ENCODE data around the gene GAB2. TPM values are rescaled to one million over a fixed set of nuclear protein-coding genes. Genes with fewer than 3 reads are reported as not detected.

The GAB2 gene
- total and polyA plus RNA-seq, 2 of the 4 experiments (the other 2 are of a cell fraction) = 3.3 to 5.9 TPM

DNA sequence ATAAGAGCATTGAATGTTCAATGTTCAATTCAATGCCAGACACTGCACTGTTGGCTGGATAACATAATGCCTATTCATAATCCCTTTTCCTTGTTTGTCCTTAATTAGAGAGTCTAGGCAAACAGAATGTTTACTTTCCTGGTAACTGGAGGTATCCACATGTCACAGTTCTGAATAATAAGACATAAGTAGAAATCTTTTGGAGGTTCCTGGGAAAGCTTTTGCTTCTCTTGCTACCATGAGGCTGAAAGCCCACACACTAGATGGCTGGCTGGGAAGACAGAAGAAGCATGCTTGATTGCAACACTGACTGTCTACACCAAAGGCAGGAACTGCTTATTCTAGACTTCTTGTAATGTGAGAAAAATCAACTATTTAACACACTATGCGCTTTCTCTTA, 79.5 kb downstream of the GAB2 start:
- no peak overlapping the region for H3K14ac ChIP-seq (replicated peaks; ENCODE audit: low read depth, low read length)
- no peak overlapping the region for H2AK9ac ChIP-seq (replicated peaks; ENCODE audit: low read depth, low read length, poor library complexity)
- WGBS, 2 experiments (ENCODE audit: extremely low coverage in 2 of 2, insufficient read length in 1 of 2) = no CpG with 5 or more reads among the region's 1 CpG
- H3K79me1 ChIP-seq (ENCODE audit: low read depth in 1 of 2, low read length in 2 of 2) = peaks cover 3 to 4% of the 10 kb centered on the region in 2 experiments; a peak in 1 of 4 replicates
- intact Hi-C loops (cut with micrococcal nuclease) (no loop called here), dilution Hi-C loops (cut with HindIII; ENCODE audit: low sequenced_read_pairs, unreplicated experiment) (no loop called here), in situ Hi-C loops (cut with MboI; ENCODE audit: low sequenced_read_pairs) (no loop called here)
- no peak overlapping the region for H4K91ac ChIP-seq (ENCODE audit: insufficient read depth, low read depth, low read length)
- no peak overlapping the region for H3K18ac ChIP-seq (ENCODE audit: low read depth, low read length)
- TF ChIP-seq MAZ (IDR thresholded peaks at IDR 0.05; ENCODE audit: borderline replicate concordance, low read depth, low read length) = no peak
- TF ChIP-seq RAD21 (IDR thresholded peaks at IDR 0.05; ENCODE audit: low read length) = no peak
- TF ChIP-seq CTCF (conservative IDR thresholded peaks at IDR 0.05; ENCODE audit: low read depth, low read length) = no peak
- H3K9ac ChIP-seq (ENCODE audit: low read depth, low read length) = no peak overlapping the region
- H3K4me2 ChIP-seq (ENCODE audit: low read depth, low read length) = no peak overlapping the region
- H2BK20ac ChIP-seq (ENCODE audit: low read depth, low read length) = no peak overlapping the region
- H4K20me1 ChIP-seq (ENCODE audit: insufficient read depth, low read length) = no peaks in the 10 kb centered on the region
- DNase-seq (no peak), ATAC-seq (ENCODE audit: low read depth) (no peak; the same call in 1 of the 2 replicates)
- H3K27ac ChIP-seq (ENCODE audit: insufficient read depth, low read length) = no peak overlapping the region
- H2BK5ac ChIP-seq (ENCODE audit: low read depth, low read length, poor library complexity, severe bottlenecking) = no peak overlapping the region
- no peaks in the 10 kb centered on the region for H3K9me3 ChIP-seq (ENCODE audit: control insufficient read depth, insufficient read depth, low read length)
- no TSS peak for BruUV-seq (replicated peaks)
- H3K4ac ChIP-seq (ENCODE audit: low read depth, low read length) = no peak overlapping the region
- H3K23ac ChIP-seq (ENCODE audit: low read depth, low read length) = no peak overlapping the region
- H3K56ac ChIP-seq (ENCODE audit: extremely low read depth, insufficient read depth, low read length) = no peak overlapping the region
- ChIA-PET POLR2A (ENCODE audit: unreplicated experiment) (no interaction called here), CTCF (no interaction called here)
- no peak overlapping the region for H4K8ac ChIP-seq (ENCODE audit: low read depth in 2 of 2, low read length in 2 of 2)
- no peaks in the 10 kb centered on the region for H3K4me1 ChIP-seq (ENCODE audit: control insufficient read depth, insufficient read depth, low read length)
- H2AK5ac ChIP-seq (ENCODE audit: low read depth, low read length) = no peak overlapping the region
- H2BK120ac ChIP-seq (ENCODE audit: low read depth, low read length) = no peak overlapping the region
- H3K4me3 ChIP-seq (ENCODE audit: insufficient read depth, low read depth, low read length) = no peak overlapping the region
- no peaks in the 10 kb centered on the region for H3K27me3 ChIP-seq (ENCODE audit: control insufficient read depth, insufficient read depth, low read length)
- H4K5ac ChIP-seq (ENCODE audit: low read depth, low read length) = no peak overlapping the region
- H3K9me1 ChIP-seq (ENCODE audit: insufficient read depth, low read length) = no peaks in the 10 kb centered on the region
- no peak overlapping the region for H2AFZ ChIP-seq (replicated peaks; ENCODE audit: low read length, poor library complexity)
- no peak overlapping the region for H2BK15ac ChIP-seq (ENCODE audit: low read depth, low read length)
- no peaks in the 10 kb centered on the region for H3K36me3 ChIP-seq (ENCODE audit: control insufficient read depth, insufficient read depth, low read length)

Data from IMR-90 (cell line).